Endothelial cell of umbilical vein (primary cell): Measurements from ENCODE around the gene CARD16. TPM values are rescaled to one million over a fixed set of nuclear protein-coding genes. Genes with fewer than 3 reads are reported as not detected.
A peak's percentile ranks its signal among the peaks of the same experiment; 100 is the strongest.

Experiments used
- BruUV-seq: library from RNA; stranded (reverse); fragments of 400-500 nt; replicated peaks from 2 replicates; lab custom pipeline; 2021; lab: Mats Ljungman, UMichigan
- CTCF ChIA-PET: fragments of 300-600, 350-600 bp; sonication (Branson Sonifier 250); formaldehyde crosslinking; loops from one replicate; lab custom pipeline; 2021; ENCODE audit warnings: antibody characterized with exemption, inconsistent platforms; lab: Charles Lee
- POLR2A ChIA-PET: fragments of 300-600, 350-600 bp; sonication (Branson Sonifier 250); formaldehyde crosslinking; loops from one replicate; lab custom pipeline; 2021; ENCODE audit warnings: antibody characterized with exemption, inconsistent platforms; lab: Charles Lee
- DNase-seq: peaks from one replicate; pipeline ENCODE4 v3.0.0-alpha.2; 2011; ENCODE audit warnings: low read depth, low spot score
- FAIRE-seq: peaks from 2 replicates; lab custom pipeline; 2011; peaks lifted over from hg19 to GRCh38; lab: Jason Lieb, UNC
- H2AFZ ChIP-seq: 2 replicates; pipeline ENCODE4 v1.6.0; 2012; ENCODE audit warnings: low read depth, low read length, control low read depth, inconsistent platforms
- H3K27ac ChIP-seq: 2 replicates; pipeline ENCODE4 v1.5.1; 2011; ENCODE audit warnings: low read depth, mild to moderate bottlenecking, control low read depth, low read length, moderate library complexity; ENCODE audit not compliant: insufficient read depth
- H3K27me3 ChIP-seq, 2 experiments: 2 replicates each; pipeline versions ENCODE4 v1.6.0 to v1.6.1; 2011; ENCODE audit warnings: low read length in 2 of 2, mixed read lengths in 1 of 2; ENCODE audit not compliant: control insufficient read depth in 2 of 2, insufficient read depth in 2 of 2
- H3K36me3 ChIP-seq, 2 experiments: 2 replicates in 1 of 2; 3 replicates in 1 of 2; pipeline ENCODE4 v1.5.1; 2011; ENCODE audit warnings: low read length in 2 of 2, mild to moderate bottlenecking in 1 of 2, moderate library complexity in 1 of 2; ENCODE audit not compliant: control insufficient read depth in 2 of 2, insufficient read depth in 2 of 2; ENCODE audit errors: extremely low read depth in 1 of 2
- H3K4me1 ChIP-seq: 3 replicates; pipeline ENCODE4 v1.5.1; 2011; ENCODE audit warnings: mild to moderate bottlenecking, low read length; ENCODE audit not compliant: control insufficient read depth, insufficient read depth; ENCODE audit errors: extremely low read depth
- H3K4me2 ChIP-seq: 2 replicates; pipeline ENCODE4 v1.6.1; 2011; ENCODE audit warnings: low read length, control low read depth, mixed read lengths; ENCODE audit not compliant: insufficient read depth
- H3K4me3 ChIP-seq, 3 experiments: fragments of 200-600 bp in 1 of 3; sonication (generic), shearing (Covaris generic) in 1 of 3; replicated peaks in 1 of 3; 2 replicates each; pipeline ENCODE4 v1.5.1; 2011 to 2016; ENCODE audit warnings: control low read depth in 3 of 3, low read length in 3 of 3, mild to moderate bottlenecking in 2 of 3, inconsistent platforms in 1 of 3, low read depth in 1 of 3, moderate library complexity in 1 of 3; ENCODE audit not compliant: insufficient read depth in 1 of 3
- H3K79me2 ChIP-seq: 2 replicates; pipeline ENCODE4 v1.6.0; 2012; ENCODE audit warnings: low read length, inconsistent platforms; ENCODE audit not compliant: control insufficient read depth, insufficient read depth
- H3K9ac ChIP-seq: replicated peaks from 2 replicates; pipeline ENCODE3; 2011; ENCODE audit warnings: low read length, control low read depth; ENCODE audit not compliant: insufficient read depth; ENCODE audit errors: extremely low read depth
- H3K9me1 ChIP-seq: replicated peaks from 3 replicates; pipeline ENCODE4 v1.6.0; 2011; ENCODE audit warnings: mild to moderate bottlenecking, low read length; ENCODE audit not compliant: control insufficient read depth, insufficient read depth; ENCODE audit errors: extremely low read depth
- H3K9me3 ChIP-seq: replicated peaks from 2 replicates; pipeline ENCODE4 v1.5.1; 2012; ENCODE audit warnings: low read length, inconsistent platforms; ENCODE audit not compliant: control insufficient read depth, insufficient read depth
- H4K20me1 ChIP-seq: replicated peaks from 2 replicates; pipeline ENCODE3; 2011; ENCODE audit warnings: mild to moderate bottlenecking, low read length; ENCODE audit not compliant: control insufficient read depth, insufficient read depth; ENCODE audit errors: extremely low read depth
- EZH2 ChIP-seq: IDR thresholded peaks from 2 replicates; pipeline ENCODE4 v1.6.1; 2012; ENCODE audit warnings: borderline replicate concordance, low read depth, mild to moderate bottlenecking, moderate library complexity, low read length, inconsistent platforms; ENCODE audit not compliant: severe bottlenecking
- FOS ChIP-seq: IDR thresholded peaks from 2 replicates; pipeline ENCODE4 v1.6.1; 2011; ENCODE audit warnings: mild to moderate bottlenecking, low read length, moderate library complexity, borderline replicate concordance; ENCODE audit not compliant: insufficient read depth
- GATA2 ChIP-seq: IDR thresholded peaks from 2 replicates; pipeline ENCODE4 v1.7.0; 2011; ENCODE audit warnings: low read depth, mild to moderate bottlenecking, moderate library complexity, mixed read lengths, low read length; ENCODE audit not compliant: insufficient read length, insufficient read depth
- JUN ChIP-seq: IDR thresholded peaks from 2 replicates; pipeline ENCODE4 v1.6.1; 2011; ENCODE audit warnings: borderline replicate concordance, low read depth; ENCODE audit not compliant: insufficient read length, insufficient read depth
- MYC ChIP-seq: IDR thresholded peaks from one replicate; pipeline ENCODE4 v1.6.1; 2011; ENCODE audit warnings: mild to moderate bottlenecking, low read depth, low read length
- POLR2A ChIP-seq: IDR thresholded peaks from 2 replicates; pipeline ENCODE4 v1.6.1; 2012; ENCODE audit warnings: low read depth, mild to moderate bottlenecking, control low read depth, low read length
- POLR2AphosphoS5 ChIP-seq: IDR thresholded peaks from 2 replicates; pipeline ENCODE4 v1.6.1; 2012; ENCODE audit warnings: low read depth, mild to moderate bottlenecking, control low read depth, low read length, moderate library complexity; ENCODE audit not compliant: insufficient read depth
- dilution Hi-C: fragments of 300-500 bp; cut with MboI; formaldehyde crosslinking; loops from one replicate; pipeline ENCODE4 v1.15.0; 2019; ENCODE audit warnings: low sequenced_read_pairs; ENCODE audit not compliant: extremely low pct_ligation_motif_present
- intact Hi-C: fragments of 100-400 bp; cut with micrococcal nuclease; formaldehyde crosslinking; loops from one replicate; pipeline ENCODE4 v1.10.0; 2022
- polyA plus RNA-seq, 4 experiments: library from polyadenylated mRNA; depleted of rRNA in 3 of 4; stranded (reverse) in 3 of 4; unstranded in 1 of 4; fragments of >200 nt; gene quantifications; 2 replicates each; pipeline versions ENCODE4 v1.2.1 to v1.2.3, GENCODE V29; 2011 to 2012; ENCODE audit warnings: missing spikeins in 1 of 4
- total RNA-seq: library from RNA; stranded (reverse); gene quantifications from 2 replicates; pipeline ENCODE4 v1.2.3, GENCODE V29; 2021
- TF ChIP-seq, protein P1 (sequence below): IDR thresholded peaks from 2 replicates; pipeline ENCODE4 v1.6.1; 2011; ENCODE audit not compliant: insufficient read depth, insufficient read length
- TF ChIP-seq, protein P2 (sequence below), 2 donors: IDR thresholded peaks; 1 replicate in 1 of 2; 2 replicates in 1 of 2; pipeline ENCODE4 v1.5.1; 2011; ENCODE audit warnings: low read length in 2 of 2, mild to moderate bottlenecking in 2 of 2, moderate library complexity in 2 of 2, control low read depth in 1 of 2, inconsistent platforms in 1 of 2, low read depth in 1 of 2; ENCODE audit not compliant: insufficient read depth in 1 of 2; ENCODE audit errors: extremely low read depth in 1 of 2

CARD16 gene
- total and polyA plus RNA-seq, 2 donors (not counting 3 experiments of a cell fraction or from before 2014, with no cell fraction given): 26.8 to 76.6 TPM

- CTCF ChIA-PET: no interaction called here
- FAIRE-seq (no peak), DNase-seq (no peak)
- H3K27ac ChIP-seq: no peak overlapping the region
- H4K20me1 ChIP-seq: no peaks in the 10 kb centered on the region
- no peaks in the 10 kb centered on the region for H3K9me1 ChIP-seq
- H3K9me3 ChIP-seq: no peaks in the 10 kb centered on the region
- no peaks in the 10 kb centered on the region for H3K36me3 ChIP-seq
- H3K4me3 ChIP-seq: no peak overlapping the region
- no peaks in the 10 kb centered on the region for H3K27me3 ChIP-seq
- H3K4me2 ChIP-seq: no peak overlapping the region
- BruUV-seq: no TSS peak
- peaks cover 3% of the 10 kb centered on the region for H3K4me1 ChIP-seq
- intact Hi-C loops (no loop called here), dilution Hi-C loops (no loop called here)
- POLR2A ChIA-PET: no interaction called here
- H3K9ac ChIP-seq: no peak overlapping the region
- H3K79me2 ChIP-seq: no peaks in the 10 kb centered on the region
- peak overlapping the region; percentile 9 for H2AFZ ChIP-seq
- no peak for TF ChIP-seq FOS
- TF ChIP-seq, protein P1, sequence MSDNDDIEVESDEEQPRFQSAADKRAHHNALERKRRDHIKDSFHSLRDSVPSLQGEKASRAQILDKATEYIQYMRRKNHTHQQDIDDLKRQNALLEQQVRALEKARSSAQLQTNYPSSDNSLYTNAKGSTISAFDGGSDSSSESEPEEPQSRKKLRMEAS: no peak
- TF ChIP-seq POLR2A: no peak
Observed at GRCh38 chr11:104995001-104995408, 50.1 kb downstream of the CARD16 start.

- H3K9ac ChIP-seq: no peak overlapping the region
- peaks cover 3% of the 10 kb centered on the region for H3K4me1 ChIP-seq
- H3K36me3 ChIP-seq: no peaks in the 10 kb centered on the region
- no peak overlapping the region for H3K27ac ChIP-seq
- TF ChIP-seq POLR2AphosphoS5: no peak
- TF ChIP-seq, protein P1: no peak
- no peak for TF ChIP-seq POLR2A
- no peak for TF ChIP-seq JUN
- TF ChIP-seq, protein P2, sequence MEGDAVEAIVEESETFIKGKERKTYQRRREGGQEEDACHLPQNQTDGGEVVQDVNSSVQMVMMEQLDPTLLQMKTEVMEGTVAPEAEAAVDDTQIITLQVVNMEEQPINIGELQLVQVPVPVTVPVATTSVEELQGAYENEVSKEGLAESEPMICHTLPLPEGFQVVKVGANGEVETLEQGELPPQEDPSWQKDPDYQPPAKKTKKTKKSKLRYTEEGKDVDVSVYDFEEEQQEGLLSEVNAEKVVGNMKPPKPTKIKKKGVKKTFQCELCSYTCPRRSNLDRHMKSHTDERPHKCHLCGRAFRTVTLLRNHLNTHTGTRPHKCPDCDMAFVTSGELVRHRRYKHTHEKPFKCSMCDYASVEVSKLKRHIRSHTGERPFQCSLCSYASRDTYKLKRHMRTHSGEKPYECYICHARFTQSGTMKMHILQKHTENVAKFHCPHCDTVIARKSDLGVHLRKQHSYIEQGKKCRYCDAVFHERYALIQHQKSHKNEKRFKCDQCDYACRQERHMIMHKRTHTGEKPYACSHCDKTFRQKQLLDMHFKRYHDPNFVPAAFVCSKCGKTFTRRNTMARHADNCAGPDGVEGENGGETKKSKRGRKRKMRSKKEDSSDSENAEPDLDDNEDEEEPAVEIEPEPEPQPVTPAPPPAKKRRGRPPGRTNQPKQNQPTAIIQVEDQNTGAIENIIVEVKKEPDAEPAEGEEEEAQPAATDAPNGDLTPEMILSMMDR (IDR thresholded peaks at IDR 0.05; ENCODE audit: extremely low read depth in 1 of 2, insufficient read depth in 1 of 2, low read depth in 1 of 2, low read length in 2 of 2): no peak
- TF ChIP-seq GATA2: no peak
- no peak for TF ChIP-seq EZH2
- TF ChIP-seq MYC: no peak
- TF ChIP-seq FOS: no peak
- H3K79me2 ChIP-seq: no peaks in the 10 kb centered on the region
- POLR2A ChIA-PET: no interaction called here
- no peak overlapping the region for H3K4me2 ChIP-seq
- dilution Hi-C loops (no loop called here), intact Hi-C loops (no loop called here)
- no peaks in the 10 kb centered on the region for H3K9me3 ChIP-seq
- H2AFZ ChIP-seq: no peak overlapping the region
- no peaks in the 10 kb centered on the region for H4K20me1 ChIP-seq
- no peak overlapping the region for H3K4me3 ChIP-seq
- H3K9me1 ChIP-seq: no peaks in the 10 kb centered on the region
- BruUV-seq: no TSS peak
- no peaks in the 10 kb centered on the region for H3K27me3 ChIP-seq
- FAIRE-seq (peak; percentile 21), DNase-seq (peak; percentile 21)
- CTCF ChIA-PET: interaction anchor here (0.5 kb wide), 1 partner anchor 198 kb away, joined by 4 read pairs; no protein-coding TSS in a partner anchor
Observed at GRCh38 chr11:104992781-104993180, 52.4 kb downstream of the CARD16 start.
